Measurements from ENCODE around the gene HOXC10. TPM values are rescaled to one million over a fixed set of nuclear protein-coding genes. Genes with fewer than 3 reads are reported as not detected.
A peak's percentile ranks its signal among the peaks of the same experiment; 100 is the strongest.

HOXC10 gene
- total RNA-seq, 1 experiment from 2014 or later: 154 TPM

DNA sequence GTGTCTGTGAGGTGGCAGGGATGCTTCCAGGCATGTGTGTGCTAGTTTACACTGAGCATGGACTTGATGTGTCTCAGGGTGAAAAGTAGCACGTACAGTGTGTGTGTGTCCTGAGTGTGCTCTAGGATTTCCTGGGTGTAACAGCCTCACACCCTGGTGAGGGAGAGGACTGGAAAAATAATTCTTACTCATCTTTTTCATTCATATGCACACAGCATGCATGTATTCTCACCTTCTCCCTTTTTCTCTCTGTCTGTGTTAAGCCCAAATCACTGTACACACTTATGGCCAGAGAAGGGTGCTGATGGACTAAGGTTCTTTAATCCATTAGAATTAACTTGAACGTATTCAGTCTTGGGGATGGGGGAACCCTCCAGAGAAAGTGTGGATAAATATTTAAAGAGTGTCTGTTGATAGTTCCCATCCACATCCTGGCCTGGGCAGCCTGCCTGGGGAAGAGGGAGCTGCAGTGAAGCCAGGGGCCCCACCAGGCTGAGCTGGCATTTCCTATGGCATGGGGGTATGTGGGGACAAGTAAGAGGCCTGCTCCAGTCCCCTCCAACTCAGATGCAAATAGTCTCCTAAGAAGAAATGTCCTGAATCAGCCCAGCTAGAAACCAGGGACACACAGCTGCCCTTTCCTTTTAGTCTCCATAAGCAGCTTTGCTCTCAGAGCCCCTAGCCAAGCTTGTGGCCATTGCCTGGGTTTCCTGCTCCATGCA lies 22.8 kb downstream of the HOXC10 start:
- POLR2A ChIA-PET: interaction anchor here (1.4 kb wide), 1 partner anchor 9 kb away, joined by 5 read pairs; no protein-coding TSS in a partner anchor
- peak overlapping the region; percentile 99 for H3K27ac ChIP-seq (ENCODE audit: low read length)

DNA sequence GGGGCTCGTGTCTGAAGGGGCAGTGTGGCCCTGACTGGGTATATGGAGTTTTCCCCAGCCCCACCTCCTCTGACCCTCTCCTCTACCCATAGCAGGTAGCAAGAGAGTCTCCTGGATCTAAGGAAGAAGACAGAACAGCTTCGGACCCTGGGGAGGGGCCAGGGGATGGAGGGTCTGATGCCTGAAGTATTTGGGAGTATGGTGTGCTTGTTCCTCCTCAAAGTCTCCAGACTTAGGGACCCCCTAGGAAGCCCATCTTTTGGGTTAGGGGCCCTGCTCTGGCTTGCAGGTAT lies 23.3 kb downstream of the HOXC10 start:
- H3K9me3 ChIP-seq (ENCODE audit: control insufficient read depth, insufficient read depth, low read depth, low read length): no peaks in the 10 kb centered on the region
- no peaks in the 10 kb centered on the region for H3K36me3 ChIP-seq (ENCODE audit: control insufficient read depth, insufficient read depth, low read length)
- H3K4me3 ChIP-seq (ENCODE audit: low read depth in 2 of 2, low read length in 2 of 2): peak overlapping the region; percentile 47 to 66
- ChIA-PET POLR2A (interaction anchor here (1.4 kb wide), 1 partner anchor 9 kb away, joined by 5 read pairs; no protein-coding TSS in a partner anchor), CTCF (interaction anchor here (0.6 to 1.5 kb wide), 6 partner anchors 18 to 317 kb away, joined by 3 to 6 read pairs (median 4); partner anchors contain the start of genes COPZ1 and HOXC10)
- TF ChIP-seq, protein P1, sequence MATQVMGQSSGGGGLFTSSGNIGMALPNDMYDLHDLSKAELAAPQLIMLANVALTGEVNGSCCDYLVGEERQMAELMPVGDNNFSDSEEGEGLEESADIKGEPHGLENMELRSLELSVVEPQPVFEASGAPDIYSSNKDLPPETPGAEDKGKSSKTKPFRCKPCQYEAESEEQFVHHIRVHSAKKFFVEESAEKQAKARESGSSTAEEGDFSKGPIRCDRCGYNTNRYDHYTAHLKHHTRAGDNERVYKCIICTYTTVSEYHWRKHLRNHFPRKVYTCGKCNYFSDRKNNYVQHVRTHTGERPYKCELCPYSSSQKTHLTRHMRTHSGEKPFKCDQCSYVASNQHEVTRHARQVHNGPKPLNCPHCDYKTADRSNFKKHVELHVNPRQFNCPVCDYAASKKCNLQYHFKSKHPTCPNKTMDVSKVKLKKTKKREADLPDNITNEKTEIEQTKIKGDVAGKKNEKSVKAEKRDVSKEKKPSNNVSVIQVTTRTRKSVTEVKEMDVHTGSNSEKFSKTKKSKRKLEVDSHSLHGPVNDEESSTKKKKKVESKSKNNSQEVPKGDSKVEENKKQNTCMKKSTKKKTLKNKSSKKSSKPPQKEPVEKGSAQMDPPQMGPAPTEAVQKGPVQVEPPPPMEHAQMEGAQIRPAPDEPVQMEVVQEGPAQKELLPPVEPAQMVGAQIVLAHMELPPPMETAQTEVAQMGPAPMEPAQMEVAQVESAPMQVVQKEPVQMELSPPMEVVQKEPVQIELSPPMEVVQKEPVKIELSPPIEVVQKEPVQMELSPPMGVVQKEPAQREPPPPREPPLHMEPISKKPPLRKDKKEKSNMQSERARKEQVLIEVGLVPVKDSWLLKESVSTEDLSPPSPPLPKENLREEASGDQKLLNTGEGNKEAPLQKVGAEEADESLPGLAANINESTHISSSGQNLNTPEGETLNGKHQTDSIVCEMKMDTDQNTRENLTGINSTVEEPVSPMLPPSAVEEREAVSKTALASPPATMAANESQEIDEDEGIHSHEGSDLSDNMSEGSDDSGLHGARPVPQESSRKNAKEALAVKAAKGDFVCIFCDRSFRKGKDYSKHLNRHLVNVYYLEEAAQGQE (IDR thresholded peaks at IDR 0.05; ENCODE audit: insufficient read depth in 1 of 2, low read depth in 2 of 2, low read length in 1 of 2): no peak
- TF ChIP-seq SIN3A (IDR thresholded peaks at IDR 0.05; ENCODE audit: borderline replicate concordance, insufficient read depth, low read depth, low read length) (no peak), POLR2AphosphoS5 (IDR thresholded peaks at IDR 0.05; ENCODE audit: low read depth, low read length) (no peak), TCF7L2 (IDR thresholded peaks at IDR 0.05; ENCODE audit: low read depth, low read length) (no peak)
- TF ChIP-seq, protein P2, sequence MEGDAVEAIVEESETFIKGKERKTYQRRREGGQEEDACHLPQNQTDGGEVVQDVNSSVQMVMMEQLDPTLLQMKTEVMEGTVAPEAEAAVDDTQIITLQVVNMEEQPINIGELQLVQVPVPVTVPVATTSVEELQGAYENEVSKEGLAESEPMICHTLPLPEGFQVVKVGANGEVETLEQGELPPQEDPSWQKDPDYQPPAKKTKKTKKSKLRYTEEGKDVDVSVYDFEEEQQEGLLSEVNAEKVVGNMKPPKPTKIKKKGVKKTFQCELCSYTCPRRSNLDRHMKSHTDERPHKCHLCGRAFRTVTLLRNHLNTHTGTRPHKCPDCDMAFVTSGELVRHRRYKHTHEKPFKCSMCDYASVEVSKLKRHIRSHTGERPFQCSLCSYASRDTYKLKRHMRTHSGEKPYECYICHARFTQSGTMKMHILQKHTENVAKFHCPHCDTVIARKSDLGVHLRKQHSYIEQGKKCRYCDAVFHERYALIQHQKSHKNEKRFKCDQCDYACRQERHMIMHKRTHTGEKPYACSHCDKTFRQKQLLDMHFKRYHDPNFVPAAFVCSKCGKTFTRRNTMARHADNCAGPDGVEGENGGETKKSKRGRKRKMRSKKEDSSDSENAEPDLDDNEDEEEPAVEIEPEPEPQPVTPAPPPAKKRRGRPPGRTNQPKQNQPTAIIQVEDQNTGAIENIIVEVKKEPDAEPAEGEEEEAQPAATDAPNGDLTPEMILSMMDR (IDR thresholded peaks at IDR 0.05): no peak
- intact Hi-C loops (cut with micrococcal nuclease; ENCODE audit: unreplicated experiment) (no loop called here), in situ Hi-C loops (cut with HindIII; ENCODE audit: low pct_unique_long_range_greater_than_20kb, low sequenced_read_pairs) (no loop called here)
- peak overlapping the region; percentile 99 for H3K27ac ChIP-seq (ENCODE audit: low read length)
- no peaks in the 10 kb centered on the region for H3K27me3 ChIP-seq (ENCODE audit: control insufficient read depth, insufficient read depth, low read length)
- H3K4me1 ChIP-seq (ENCODE audit: control insufficient read depth, insufficient read depth, low read length): peaks cover 52% of the 10 kb centered on the region
- DNase-seq (ENCODE audit: low read depth, low spot score): no peak
- ATAC-seq: 0 out of 2 replicates have a peak, but pooled peaks have one; percentile 2
- no TSS peak for BruUV-seq (replicated peaks)

More for the DNA sequence above, 22.8 kb downstream of the HOXC10 start:
- Histone ChIP-seq H3K4me1 (ENCODE audit: control insufficient read depth, insufficient read depth, low read length) (peaks cover 49% of the 10 kb centered on the region), H3K27me3 (ENCODE audit: control insufficient read depth, insufficient read depth, low read length) (no peaks in the 10 kb centered on the region), H3K9me3 (ENCODE audit: control insufficient read depth, insufficient read depth, low read depth, low read length) (no peaks in the 10 kb centered on the region), H3K4me3 (ENCODE audit: low read depth in 2 of 2, low read length in 2 of 2) (peak overlapping the region; percentile 47 to 66), H3K36me3 (ENCODE audit: control insufficient read depth, insufficient read depth, low read length) (peaks cover 1% of the 10 kb centered on the region; the same call in 1 of the 2 replicates)
- ATAC-seq (no peak), DNase-seq (ENCODE audit: low read depth, low spot score) (no peak)
- TF ChIP-seq, protein P2 (IDR thresholded peaks at IDR 0.05): no peak
- TF ChIP-seq TCF7L2 (IDR thresholded peaks at IDR 0.05; ENCODE audit: low read depth, low read length) (no peak), SIN3A (IDR thresholded peaks at IDR 0.05; ENCODE audit: borderline replicate concordance, insufficient read depth, low read depth, low read length) (no peak), POLR2AphosphoS5 (IDR thresholded peaks at IDR 0.05; ENCODE audit: low read depth, low read length) (no peak)
- TF ChIP-seq, protein P1 (IDR thresholded peaks at IDR 0.05; ENCODE audit: insufficient read depth in 1 of 2, low read depth in 2 of 2, low read length in 1 of 2): no peak
- CTCF ChIA-PET: interaction anchor here (0.5 to 1.5 kb wide), 9 partner anchors 19 to 317 kb away, joined by 3 to 6 read pairs (median 3); partner anchors contain the start of genes COPZ1 and HOXC10
- no TSS peak for BruUV-seq (replicated peaks)
- intact Hi-C loops (cut with micrococcal nuclease; ENCODE audit: unreplicated experiment) (no loop called here), in situ Hi-C loops (cut with HindIII; ENCODE audit: low pct_unique_long_range_greater_than_20kb, low sequenced_read_pairs) (no loop called here)

All from Panc1 (cell line).